Measurements from ENCODE around the gene NISCH. TPM values are rescaled to one million over a fixed set of nuclear protein-coding genes. Genes with fewer than 3 reads are reported as not detected.

Gene NISCH
- total and polyA plus RNA-seq, 2 donors (not counting 1 experiment from before 2014, with no cell fraction given), result 130 to 169 TPM

GRCh38 chr3:52444860-52445793, 10.3 kb upstream of the NISCH start, which contains the start of gene SEMA3G:
Gene SEMA3G, minus strand, starts transcription at chr3:52445103. Its CDS starts 76 bp downstream, at chr3:52445027.
- 32% methylated on average over 18 of the region's 19 CpGs for WGBS (ENCODE audit: insufficient coverage)
- ATAC-seq (ENCODE audit: low read depth), result peak; percentile 96
- Histone ChIP-seq H2AFZ (ENCODE audit: insufficient read depth, low read depth, low read length, poor library complexity, severe bottlenecking) (peak within 1 kb of the TSS; percentile 67), H3K9me3 (ENCODE audit: control extremely low read depth in 1 of 3, control insufficient read depth in 2 of 3, insufficient read depth in 1 of 3, low read length in 2 of 3) (no peaks in the 10 kb centered on the region), H3K27ac (ENCODE audit: low read length in 2 of 2) (no peak within 1 kb of the TSS), H3K4me3 (ENCODE audit: control extremely low read depth in 1 of 5, extremely low read depth in 1 of 5, insufficient read depth in 1 of 5, low read depth in 2 of 5, low read length in 4 of 5) (no peak within 1 kb of the TSS), H3K9ac (ENCODE audit: low read length) (no peak within 1 kb of the TSS), H4K20me1 (ENCODE audit: control insufficient read depth, insufficient read depth, low read length, poor library complexity, severe bottlenecking) (no peaks in the 10 kb centered on the region), H3K27me3 (replicated peaks in 1 of 4; ENCODE audit: control extremely low read depth in 1 of 4, control insufficient read depth in 3 of 4, insufficient read depth in 4 of 4, low read length in 3 of 4) (no peaks in the 10 kb centered on the region), H3K4me2 (replicated peaks; ENCODE audit: low read depth, low read length, poor library complexity, severe bottlenecking) (peak within 1 kb of the TSS; percentile 56), H3K36me3 (replicated peaks in 1 of 2; ENCODE audit: control extremely low read depth in 1 of 2, control insufficient read depth in 1 of 2, extremely low read depth in 1 of 2, insufficient read depth in 2 of 2, low read length in 1 of 2) (no peaks in the 10 kb centered on the region), H3K79me2 (ENCODE audit: control insufficient read depth, insufficient read depth, low read length) (no peaks in the 10 kb centered on the region), H3K4me1 (ENCODE audit: control insufficient read depth in 2 of 2, insufficient read depth in 2 of 2, low read length in 2 of 2) (peaks cover 0 to 13% of the 10 kb centered on the region in 2 donors)
- CTCF ChIA-PET, result interaction anchor here (1.4 to 5.7 kb wide), 10 partner anchors 9 to 225 kb away, joined by 4 to 61 read pairs (median 10); partner anchors contain the start of genes NISCH and UQCC5
- POLR2A ChIA-PET, result no interaction called here
- H3K27ac Mint-ChIP-seq, result no peak within 1 kb of the TSS
- TF ChIP-seq CTCF (IDR thresholded peaks at IDR 0.05), result peak; percentile 55
- no peak for TF ChIP-seq EZH2 (IDR thresholded peaks at IDR 0.05; ENCODE audit: borderline replicate concordance, insufficient read depth, low read depth, low read length, poor library complexity, severe bottlenecking)
- H3K27me3 Mint-ChIP-seq, result no peaks in the 10 kb centered on the region
- no peak within 1 kb of the TSS for H3K4me3 Mint-ChIP-seq
- H3K9me3 Mint-ChIP-seq (ENCODE audit: insufficient read depth), result no peaks in the 10 kb centered on the region
- DNase-seq, result peak; percentile 80
- intact Hi-C loops (cut with micrococcal nuclease), result loop anchor here (1.0 kb wide), 2 partner anchors 10 to 72 kb away; partner anchors contain the start of gene NISCH
- H3K4me1 Mint-ChIP-seq, result peaks cover 6% of the 10 kb centered on the region
